Middle frontal gyrus (tissue), 1 donor: ENCODE results near the gene SYTL3.
"Not testable (repeated sequence)": the region's sequence is repeated elsewhere in the genome, so short reads cannot be mapped to it uniquely, and the experiment has no call there.

ENCODE experiments used
- DNase-seq: peaks from one replicate; pipeline ENCODE4 v3.0.0-alpha.2; 2015; ENCODE audit warnings: low spot score; ENCODE audit errors: extremely low spot score

Gene SYTL3

GRCh38 chr6:158789115-158789917, 139.5 kb downstream of the SYTL3 start:
- no peak for DNase-seq

GRCh38 chr6:158791274-158791855, 141.5 kb downstream of the SYTL3 start:
- DNase-seq: no peak

GRCh38 chr6:158792505-158792904, 142.7 kb downstream of the SYTL3 start:
- not testable (repeated sequence) for DNase-seq

- DNase-seq: no peak
These were observed 143.6 kb downstream of the SYTL3 start for GRCh38 chr6:158793432-158793831.

GRCh38 chr6:158795516-158795915, 145.7 kb downstream of the SYTL3 start:
- DNase-seq: no peak

- DNase-seq: no peak
These were observed 146.5 kb downstream of the SYTL3 start for GRCh38 chr6:158796353-158796752.

GRCh38 chr6:158797331-158798310, 147.8 kb downstream of the SYTL3 start:
- no peak for DNase-seq

GRCh38 chr6:158798311-158798710, 148.5 kb downstream of the SYTL3 start:
- no peak for DNase-seq

- no peak for DNase-seq
These were observed 149.4 kb downstream of the SYTL3 start for GRCh38 chr6:158799051-158799792.

- no peak for DNase-seq
These were observed 151.9 kb downstream of the SYTL3 start for GRCh38 chr6:158801655-158802294.

GRCh38 chr6:158803733-158804143, 153.9 kb downstream of the SYTL3 start:
- no peak for DNase-seq

GRCh38 chr6:158804207-158804606, 154.4 kb downstream of the SYTL3 start:
- no peak for DNase-seq

GRCh38 chr6:158805698-158806377, 156.0 kb downstream of the SYTL3 start:
- DNase-seq: no peak

- no peak for DNase-seq
These were observed 157.9 kb downstream of the SYTL3 start for GRCh38 chr6:158807515-158808441.

- no peak for DNase-seq
These were observed 158.6 kb downstream of the SYTL3 start for GRCh38 chr6:158808442-158808833.

- no peak for DNase-seq
These were observed 159.3 kb downstream of the SYTL3 start for GRCh38 chr6:158808941-158809678.

- no peak for DNase-seq
These were observed 160.6 kb downstream of the SYTL3 start for GRCh38 chr6:158810155-158811095.
